ENCODE measurements around the gene MACROD2. TPM values are rescaled to one million over a fixed set of nuclear protein-coding genes. Genes with fewer than 3 reads are reported as not detected.

Gene MACROD2
- total and polyA plus RNA-seq, 4 donors: 0.66 to 10.5 (median 3.3) TPM

DNA sequence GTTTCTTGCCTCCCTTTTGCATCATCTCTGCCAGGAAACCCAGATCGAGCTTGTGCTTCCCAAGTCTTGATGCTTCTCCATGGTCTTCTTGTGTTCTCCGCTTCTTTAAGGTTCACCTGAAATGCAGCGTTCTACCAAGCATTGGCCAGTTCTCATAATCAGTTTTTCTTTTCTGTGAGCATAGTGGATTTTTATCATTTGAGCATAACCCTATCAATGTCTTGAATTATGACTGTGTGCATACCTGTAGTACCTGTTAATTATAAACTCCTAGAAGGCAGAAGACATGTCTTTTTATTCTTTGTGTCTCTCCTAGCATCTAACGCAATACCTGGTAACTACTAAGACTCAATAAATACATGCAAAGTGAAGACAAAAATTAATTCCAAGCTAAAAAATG, 1146.5 kb downstream of the MACROD2 start:
- Histone ChIP-seq H3K27me3 (ENCODE audit: control insufficient read depth in 4 of 4, insufficient read depth in 4 of 4, low read length in 3 of 4) (no peaks in the 10 kb centered on the region), H3K36me3 (ENCODE audit: control insufficient read depth in 4 of 4, insufficient read depth in 3 of 4, low read depth in 1 of 4, low read length in 3 of 4) (no peaks in the 10 kb centered on the region), H3K4me3 (ENCODE audit: low read depth in 1 of 3, low read length in 3 of 3) (no peak overlapping the region), H3K4me1 (ENCODE audit: control insufficient read depth in 4 of 4, insufficient read depth in 4 of 4, low read length in 3 of 4) (peaks cover 3 to 14% (median 11%) of the 10 kb centered on the region in 4 donors), H3K9me3 (ENCODE audit: control insufficient read depth in 4 of 4, low read length in 3 of 4) (no peaks in the 10 kb centered on the region), H3K27ac (ENCODE audit: low read depth in 1 of 2, low read length in 2 of 2) (no peak overlapping the region), H3K9ac (ENCODE audit: low read depth in 1 of 2, low read length in 2 of 2) (no peak overlapping the region)
- 97% methylated on average over 4 of the region's 4 CpGs for WGBS
- TF ChIP-seq RXRA (IDR thresholded peaks at IDR 0.05): no peak
- TF ChIP-seq NR2F2 (IDR thresholded peaks at IDR 0.05): no peak
- no peak for TF ChIP-seq GABPA (IDR thresholded peaks at IDR 0.05 in 1 of 2, conservative IDR thresholded peaks at IDR 0.05 in 1 of 2)
- TF ChIP-seq, protein P1, sequence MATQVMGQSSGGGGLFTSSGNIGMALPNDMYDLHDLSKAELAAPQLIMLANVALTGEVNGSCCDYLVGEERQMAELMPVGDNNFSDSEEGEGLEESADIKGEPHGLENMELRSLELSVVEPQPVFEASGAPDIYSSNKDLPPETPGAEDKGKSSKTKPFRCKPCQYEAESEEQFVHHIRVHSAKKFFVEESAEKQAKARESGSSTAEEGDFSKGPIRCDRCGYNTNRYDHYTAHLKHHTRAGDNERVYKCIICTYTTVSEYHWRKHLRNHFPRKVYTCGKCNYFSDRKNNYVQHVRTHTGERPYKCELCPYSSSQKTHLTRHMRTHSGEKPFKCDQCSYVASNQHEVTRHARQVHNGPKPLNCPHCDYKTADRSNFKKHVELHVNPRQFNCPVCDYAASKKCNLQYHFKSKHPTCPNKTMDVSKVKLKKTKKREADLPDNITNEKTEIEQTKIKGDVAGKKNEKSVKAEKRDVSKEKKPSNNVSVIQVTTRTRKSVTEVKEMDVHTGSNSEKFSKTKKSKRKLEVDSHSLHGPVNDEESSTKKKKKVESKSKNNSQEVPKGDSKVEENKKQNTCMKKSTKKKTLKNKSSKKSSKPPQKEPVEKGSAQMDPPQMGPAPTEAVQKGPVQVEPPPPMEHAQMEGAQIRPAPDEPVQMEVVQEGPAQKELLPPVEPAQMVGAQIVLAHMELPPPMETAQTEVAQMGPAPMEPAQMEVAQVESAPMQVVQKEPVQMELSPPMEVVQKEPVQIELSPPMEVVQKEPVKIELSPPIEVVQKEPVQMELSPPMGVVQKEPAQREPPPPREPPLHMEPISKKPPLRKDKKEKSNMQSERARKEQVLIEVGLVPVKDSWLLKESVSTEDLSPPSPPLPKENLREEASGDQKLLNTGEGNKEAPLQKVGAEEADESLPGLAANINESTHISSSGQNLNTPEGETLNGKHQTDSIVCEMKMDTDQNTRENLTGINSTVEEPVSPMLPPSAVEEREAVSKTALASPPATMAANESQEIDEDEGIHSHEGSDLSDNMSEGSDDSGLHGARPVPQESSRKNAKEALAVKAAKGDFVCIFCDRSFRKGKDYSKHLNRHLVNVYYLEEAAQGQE (IDR thresholded peaks at IDR 0.05): no peak
- TF ChIP-seq, protein P2, sequence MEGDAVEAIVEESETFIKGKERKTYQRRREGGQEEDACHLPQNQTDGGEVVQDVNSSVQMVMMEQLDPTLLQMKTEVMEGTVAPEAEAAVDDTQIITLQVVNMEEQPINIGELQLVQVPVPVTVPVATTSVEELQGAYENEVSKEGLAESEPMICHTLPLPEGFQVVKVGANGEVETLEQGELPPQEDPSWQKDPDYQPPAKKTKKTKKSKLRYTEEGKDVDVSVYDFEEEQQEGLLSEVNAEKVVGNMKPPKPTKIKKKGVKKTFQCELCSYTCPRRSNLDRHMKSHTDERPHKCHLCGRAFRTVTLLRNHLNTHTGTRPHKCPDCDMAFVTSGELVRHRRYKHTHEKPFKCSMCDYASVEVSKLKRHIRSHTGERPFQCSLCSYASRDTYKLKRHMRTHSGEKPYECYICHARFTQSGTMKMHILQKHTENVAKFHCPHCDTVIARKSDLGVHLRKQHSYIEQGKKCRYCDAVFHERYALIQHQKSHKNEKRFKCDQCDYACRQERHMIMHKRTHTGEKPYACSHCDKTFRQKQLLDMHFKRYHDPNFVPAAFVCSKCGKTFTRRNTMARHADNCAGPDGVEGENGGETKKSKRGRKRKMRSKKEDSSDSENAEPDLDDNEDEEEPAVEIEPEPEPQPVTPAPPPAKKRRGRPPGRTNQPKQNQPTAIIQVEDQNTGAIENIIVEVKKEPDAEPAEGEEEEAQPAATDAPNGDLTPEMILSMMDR (IDR thresholded peaks at IDR 0.05; ENCODE audit: low read depth, low read length, missing input control): no peak
- TF ChIP-seq FOXA1 (IDR thresholded peaks at IDR 0.05): no peak
- TF ChIP-seq JUND (IDR thresholded peaks at IDR 0.05): no peak
- TF ChIP-seq FOXA2 (IDR thresholded peaks at IDR 0.05): no peak
- no peak for TF ChIP-seq HNF4G (IDR thresholded peaks at IDR 0.05)
- no peak for TF ChIP-seq RAD21 (IDR thresholded peaks at IDR 0.05)
- TF ChIP-seq, protein P3, sequence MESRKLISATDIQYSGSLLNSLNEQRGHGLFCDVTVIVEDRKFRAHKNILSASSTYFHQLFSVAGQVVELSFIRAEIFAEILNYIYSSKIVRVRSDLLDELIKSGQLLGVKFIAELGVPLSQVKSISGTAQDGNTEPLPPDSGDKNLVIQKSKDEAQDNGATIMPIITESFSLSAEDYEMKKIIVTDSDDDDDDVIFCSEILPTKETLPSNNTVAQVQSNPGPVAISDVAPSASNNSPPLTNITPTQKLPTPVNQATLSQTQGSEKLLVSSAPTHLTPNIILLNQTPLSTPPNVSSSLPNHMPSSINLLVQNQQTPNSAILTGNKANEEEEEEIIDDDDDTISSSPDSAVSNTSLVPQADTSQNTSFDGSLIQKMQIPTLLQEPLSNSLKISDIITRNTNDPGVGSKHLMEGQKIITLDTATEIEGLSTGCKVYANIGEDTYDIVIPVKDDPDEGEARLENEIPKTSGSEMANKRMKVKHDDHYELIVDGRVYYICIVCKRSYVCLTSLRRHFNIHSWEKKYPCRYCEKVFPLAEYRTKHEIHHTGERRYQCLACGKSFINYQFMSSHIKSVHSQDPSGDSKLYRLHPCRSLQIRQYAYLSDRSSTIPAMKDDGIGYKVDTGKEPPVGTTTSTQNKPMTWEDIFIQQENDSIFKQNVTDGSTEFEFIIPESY (IDR thresholded peaks at IDR 0.05): no peak
- TF ChIP-seq YY1 (IDR thresholded peaks at IDR 0.05): no peak
- TF ChIP-seq, protein P4, sequence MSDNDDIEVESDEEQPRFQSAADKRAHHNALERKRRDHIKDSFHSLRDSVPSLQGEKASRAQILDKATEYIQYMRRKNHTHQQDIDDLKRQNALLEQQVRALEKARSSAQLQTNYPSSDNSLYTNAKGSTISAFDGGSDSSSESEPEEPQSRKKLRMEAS (IDR thresholded peaks at IDR 0.05): no peak
- DNase-seq (ENCODE audit: low spot score): no peak

DNA sequence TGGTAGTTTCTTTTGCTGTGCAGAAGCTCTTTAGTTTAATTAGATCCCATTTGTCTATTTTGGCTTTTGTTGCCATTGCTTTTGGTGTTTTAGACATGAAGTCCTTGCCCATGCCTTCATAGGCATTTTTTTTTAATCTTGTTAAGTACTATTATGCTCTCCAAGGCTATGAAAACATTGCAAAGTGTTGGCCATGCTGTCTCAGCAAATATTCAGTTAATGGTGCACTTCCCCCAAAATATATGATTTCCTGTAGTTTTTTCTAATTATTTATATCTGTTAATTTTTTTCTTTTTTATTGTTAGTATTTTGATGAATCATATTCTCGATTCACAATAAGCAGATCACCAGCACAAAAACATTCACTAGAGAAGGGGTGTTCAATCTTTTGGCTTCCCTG, 1148.2 kb downstream of the MACROD2 start:
- Histone ChIP-seq H3K4me1 (ENCODE audit: control insufficient read depth in 4 of 4, insufficient read depth in 4 of 4, low read length in 3 of 4) (peaks cover 3 to 10% (median 7%) of the 10 kb centered on the region in 4 donors), H3K9me3 (ENCODE audit: control insufficient read depth in 4 of 4, low read length in 3 of 4) (no peaks in the 10 kb centered on the region), H3K27me3 (ENCODE audit: control insufficient read depth in 4 of 4, insufficient read depth in 4 of 4, low read length in 3 of 4) (no peaks in the 10 kb centered on the region), H3K27ac (ENCODE audit: low read depth in 1 of 2, low read length in 2 of 2) (no peak overlapping the region), H3K9ac (ENCODE audit: low read depth in 1 of 2, low read length in 2 of 2) (no peak overlapping the region), H3K36me3 (ENCODE audit: control insufficient read depth in 4 of 4, insufficient read depth in 3 of 4, low read depth in 1 of 4, low read length in 3 of 4) (no peaks in the 10 kb centered on the region), H3K4me3 (ENCODE audit: low read depth in 1 of 3, low read length in 3 of 3) (no peak overlapping the region)
- DNase-seq (ENCODE audit: low spot score): no peak
- no peak for TF ChIP-seq NR2F2 (IDR thresholded peaks at IDR 0.05)
- TF ChIP-seq, protein P4 (IDR thresholded peaks at IDR 0.05): no peak
- TF ChIP-seq SP1 (IDR thresholded peaks at IDR 0.05): no peak
- TF ChIP-seq HNF4G (IDR thresholded peaks at IDR 0.05): no peak
- TF ChIP-seq EGR1 (IDR thresholded peaks at IDR 0.05; ENCODE audit: low read depth in 2 of 2): no peak
- no peak for TF ChIP-seq RAD21 (IDR thresholded peaks at IDR 0.05)
- TF ChIP-seq, protein P5, sequence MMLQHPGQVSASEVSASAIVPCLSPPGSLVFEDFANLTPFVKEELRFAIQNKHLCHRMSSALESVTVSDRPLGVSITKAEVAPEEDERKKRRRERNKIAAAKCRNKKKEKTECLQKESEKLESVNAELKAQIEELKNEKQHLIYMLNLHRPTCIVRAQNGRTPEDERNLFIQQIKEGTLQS (IDR thresholded peaks at IDR 0.05): no peak
- TF ChIP-seq, protein P2 (IDR thresholded peaks at IDR 0.05; ENCODE audit: low read depth, low read length, missing input control): no peak
- TF ChIP-seq JUND (IDR thresholded peaks at IDR 0.05): no peak
- TF ChIP-seq YY1 (IDR thresholded peaks at IDR 0.05): no peak
- no peak for TF ChIP-seq RXRA (IDR thresholded peaks at IDR 0.05)
- TF ChIP-seq FOXA1 (IDR thresholded peaks at IDR 0.05): no peak
- WGBS: 93% methylated on average over 1 of the region's 1 CpG

All from liver (tissue), 9 donors.